Measurements from ENCODE around the gene RTL1.

Gene RTL1

GRCh38 chr14:100845341-100845740, 58.2 kb downstream of the RTL1 start:
- no peak for DNase-seq

GRCh38 chr14:100844846-100845245, 58.7 kb downstream of the RTL1 start:
- no peak for DNase-seq

GRCh38 chr14:100844421-100844820, 59.1 kb downstream of the RTL1 start:
- DNase-seq: no peak

- DNase-seq: no peak
Measured at GRCh38 chr14:100844082-100844408, 59.5 kb downstream of the RTL1 start.

- DNase-seq: no peak
Measured at GRCh38 chr14:100842799-100843198, 60.7 kb downstream of the RTL1 start.

- DNase-seq: no peak
Measured at GRCh38 chr14:100841761-100842403, 61.6 kb downstream of the RTL1 start.

- no peak for DNase-seq
Measured at GRCh38 chr14:100841066-100841760, 62.3 kb downstream of the RTL1 start.

- DNase-seq: no peak
Measured at GRCh38 chr14:100840286-100841065, 63.0 kb downstream of the RTL1 start.

GRCh38 chr14:100839681-100840111, 63.8 kb downstream of the RTL1 start:
- no peak for DNase-seq

GRCh38 chr14:100839315-100839585, 64.3 kb downstream of the RTL1 start:
- no peak for DNase-seq

- no peak for DNase-seq
Measured at GRCh38 chr14:100838493-100839314, 64.8 kb downstream of the RTL1 start.

GRCh38 chr14:100837805-100838350, 65.6 kb downstream of the RTL1 start:
- DNase-seq: no peak

GRCh38 chr14:100836941-100837804, 66.3 kb downstream of the RTL1 start:
- no peak for DNase-seq

GRCh38 chr14:100836311-100836805, 67.2 kb downstream of the RTL1 start:
- no peak for DNase-seq

GRCh38 chr14:100835548-100836310, 67.8 kb downstream of the RTL1 start:
- no peak for DNase-seq

GRCh38 chr14:100834794-100835547, 68.6 kb downstream of the RTL1 start:
- DNase-seq: no peak

- no peak for DNase-seq
Measured at GRCh38 chr14:100834082-100834793, 69.3 kb downstream of the RTL1 start.

GRCh38 chr14:100832311-100832960, 71.1 kb downstream of the RTL1 start:
- DNase-seq: no peak

GRCh38 chr14:100830681-100831080, 72.8 kb downstream of the RTL1 start:
- DNase-seq: no peak
